Smooth muscle cell (in vitro differentiated cells): Measurements from ENCODE around the gene CD74. TPM values are rescaled to one million over a fixed set of nuclear protein-coding genes. Genes with fewer than 3 reads are reported as not detected.

Source experiments
- DNase-seq: peaks from one replicate; lab custom pipeline; 2025; ENCODE audit not compliant: unreplicated experiment; lab: John Stamatoyannopoulos, UW
- H2AFZ ChIP-seq: fragments of 200-600 bp; sonication (generic); 2 replicates; pipeline ENCODE4 v1.6.0; 2016; ENCODE audit warnings: antibody characterized with exemption, low read depth, mild to moderate bottlenecking
- H3F3A ChIP-seq: fragments of 200-600 bp; sonication (generic); 2 replicates; pipeline ENCODE4 v1.6.0; 2017; ENCODE audit warnings: antibody characterized with exemption, low read depth
- H3K27ac ChIP-seq: fragments of 200-600 bp; sonication (generic); 2 replicates; pipeline ENCODE4 v1.5.1; 2016; ENCODE audit warnings: low read depth, mild to moderate bottlenecking
- H3K27me3 ChIP-seq: fragments of 200-600 bp; sonication (generic); 2 replicates; pipeline ENCODE4 v1.6.1; 2016; ENCODE audit warnings: low read depth, mild to moderate bottlenecking
- H3K36me3 ChIP-seq: fragments of 200-600 bp; sonication (generic); 2 replicates; pipeline ENCODE4 v1.5.1; 2016; ENCODE audit warnings: low read depth
- H3K4me1 ChIP-seq: fragments of 200-600 bp; sonication (generic); 2 replicates; pipeline ENCODE4 v1.5.1; 2016; ENCODE audit warnings: low read depth
- H3K4me2 ChIP-seq: fragments of 200-600 bp; sonication (generic); 2 replicates; pipeline ENCODE4 v1.6.0; 2016; ENCODE audit warnings: mild to moderate bottlenecking
- H3K4me3 ChIP-seq: fragments of 200-600 bp; sonication (generic); 2 replicates; pipeline ENCODE4 v1.5.1; 2016; ENCODE audit warnings: mild to moderate bottlenecking
- H3K79me2 ChIP-seq: fragments of 200-600 bp; sonication (generic); 2 replicates; pipeline ENCODE4 v1.6.0; 2016; ENCODE audit warnings: low read depth, mild to moderate bottlenecking
- H3K9ac ChIP-seq: fragments of 200-600 bp; sonication (generic); 2 replicates; pipeline ENCODE4 v1.6.0; 2016; ENCODE audit warnings: low read depth
- H3K9me3 ChIP-seq: fragments of 200-600 bp; sonication (generic); replicated peaks from 2 replicates; pipeline ENCODE4 v1.5.1; 2016; ENCODE audit warnings: low read depth
- H4K20me1 ChIP-seq: fragments of 200-600 bp; sonication (generic); 2 replicates; pipeline ENCODE4 v1.6.0; 2016; ENCODE audit warnings: low read depth
- WGBS: methylation state at CpG from one replicate; pipeline ENCODE4 v1.1.7; 2016; ENCODE audit warnings: low lambda C conversion rate; 5-methylcytosine and 5-hydroxymethylcytosine counted together
- polyA plus RNA-seq: library from polyadenylated mRNA; unstranded; fragments of >200 nt; fragmentation: Nextera tagmentation; extraction: Ambion mirVana; gene quantifications from 2 replicates; pipeline ENCODE4 v1.2.1, GENCODE V29; 2016
- total RNA-seq: library from RNA; depleted of rRNA; stranded (reverse); fragments of >200 nt; gene quantifications from 2 replicates; pipeline ENCODE4 v1.2.3, GENCODE V29; 2014
- TF ChIP-seq, protein P1 (sequence below): fragments of 200-600 bp; sonication (generic); IDR thresholded peaks from 2 replicates; pipeline ENCODE4 v1.5.1; 2017; ENCODE audit warnings: borderline replicate concordance, mild to moderate bottlenecking, antibody characterized with exemption; ENCODE audit not compliant: insufficient read depth, poor library complexity, severe bottlenecking

CD74 gene
- total and polyA plus RNA-seq, 2 experiments from 2014 or later, result 2.7 to 3.9 TPM

DNA sequence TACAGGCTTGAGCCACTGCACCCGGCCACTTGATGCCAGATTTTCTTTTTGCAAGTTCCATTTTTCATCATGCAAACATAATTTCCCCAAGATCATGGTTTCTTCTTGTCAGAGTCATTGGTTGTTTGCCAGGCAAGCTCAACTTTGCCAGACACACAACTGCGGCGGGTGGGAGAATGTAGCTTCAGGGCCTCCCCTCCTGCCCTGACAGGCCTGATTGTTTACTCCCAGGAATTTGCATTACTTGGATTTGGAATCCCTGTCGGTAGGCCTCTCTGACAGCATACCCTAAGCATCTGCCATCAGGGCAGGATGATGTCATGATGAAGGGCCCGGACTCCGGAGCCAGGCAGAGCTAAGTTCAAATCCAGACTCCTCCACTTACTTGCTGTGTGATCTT, 21.8 kb upstream of the CD74 start:
- no peak overlapping the region for H2AFZ ChIP-seq
- no peaks in the 10 kb centered on the region for H3K79me2 ChIP-seq
- DNase-seq, result no peak
- TF ChIP-seq, protein P1, sequence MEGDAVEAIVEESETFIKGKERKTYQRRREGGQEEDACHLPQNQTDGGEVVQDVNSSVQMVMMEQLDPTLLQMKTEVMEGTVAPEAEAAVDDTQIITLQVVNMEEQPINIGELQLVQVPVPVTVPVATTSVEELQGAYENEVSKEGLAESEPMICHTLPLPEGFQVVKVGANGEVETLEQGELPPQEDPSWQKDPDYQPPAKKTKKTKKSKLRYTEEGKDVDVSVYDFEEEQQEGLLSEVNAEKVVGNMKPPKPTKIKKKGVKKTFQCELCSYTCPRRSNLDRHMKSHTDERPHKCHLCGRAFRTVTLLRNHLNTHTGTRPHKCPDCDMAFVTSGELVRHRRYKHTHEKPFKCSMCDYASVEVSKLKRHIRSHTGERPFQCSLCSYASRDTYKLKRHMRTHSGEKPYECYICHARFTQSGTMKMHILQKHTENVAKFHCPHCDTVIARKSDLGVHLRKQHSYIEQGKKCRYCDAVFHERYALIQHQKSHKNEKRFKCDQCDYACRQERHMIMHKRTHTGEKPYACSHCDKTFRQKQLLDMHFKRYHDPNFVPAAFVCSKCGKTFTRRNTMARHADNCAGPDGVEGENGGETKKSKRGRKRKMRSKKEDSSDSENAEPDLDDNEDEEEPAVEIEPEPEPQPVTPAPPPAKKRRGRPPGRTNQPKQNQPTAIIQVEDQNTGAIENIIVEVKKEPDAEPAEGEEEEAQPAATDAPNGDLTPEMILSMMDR, result no peak
- no peak overlapping the region for H3K9ac ChIP-seq
- no peaks in the 10 kb centered on the region for H3K9me3 ChIP-seq
- H3K4me3 ChIP-seq, result no peak overlapping the region
- no peak overlapping the region for H3K4me2 ChIP-seq
- H3K27me3 ChIP-seq, result no peaks in the 10 kb centered on the region
- H3K36me3 ChIP-seq, result no peaks in the 10 kb centered on the region
- peak overlapping the region; percentile 10 for H3K27ac ChIP-seq
- H4K20me1 ChIP-seq, result no peaks in the 10 kb centered on the region
- WGBS, result 8% methylated on average over 6 of the region's 6 CpGs
- H3K4me1 ChIP-seq, result no peaks in the 10 kb centered on the region
- no peaks in the 10 kb centered on the region for H3F3A ChIP-seq

DNA sequence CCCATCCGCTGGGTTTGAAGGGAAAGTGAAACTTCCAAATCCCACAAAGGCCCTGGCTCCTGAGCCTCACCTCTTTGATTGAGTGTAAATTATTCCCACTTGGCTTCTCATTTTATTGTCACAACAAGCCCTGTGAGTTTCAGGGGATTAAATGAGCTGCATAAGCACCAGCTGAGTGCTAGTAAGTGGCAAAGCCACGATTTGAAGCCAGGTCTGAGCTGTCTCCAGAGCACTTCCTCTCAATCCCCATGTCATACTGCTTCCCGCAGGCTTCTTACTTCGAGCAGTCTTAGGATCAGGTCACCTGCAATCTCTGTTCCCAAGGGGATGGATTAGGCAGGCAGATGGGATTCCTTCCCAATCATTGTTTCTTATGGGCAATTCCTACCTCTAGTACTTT, 18.9 kb upstream of the CD74 start:
- Histone ChIP-seq H3K79me2 (no peaks in the 10 kb centered on the region), H3F3A (no peaks in the 10 kb centered on the region), H3K36me3 (no peaks in the 10 kb centered on the region), H3K4me1 (no peaks in the 10 kb centered on the region), H3K4me3 (no peak overlapping the region), H3K27me3 (no peaks in the 10 kb centered on the region), H3K9ac (no peak overlapping the region), H3K9me3 (no peaks in the 10 kb centered on the region), H4K20me1 (no peaks in the 10 kb centered on the region), H2AFZ (no peak overlapping the region), H3K27ac (no peak overlapping the region), H3K4me2 (no peak overlapping the region)
- WGBS, result 59% methylated on average over 4 of the region's 4 CpGs
- TF ChIP-seq, protein P1, result no peak
- DNase-seq, result no peak

DNA sequence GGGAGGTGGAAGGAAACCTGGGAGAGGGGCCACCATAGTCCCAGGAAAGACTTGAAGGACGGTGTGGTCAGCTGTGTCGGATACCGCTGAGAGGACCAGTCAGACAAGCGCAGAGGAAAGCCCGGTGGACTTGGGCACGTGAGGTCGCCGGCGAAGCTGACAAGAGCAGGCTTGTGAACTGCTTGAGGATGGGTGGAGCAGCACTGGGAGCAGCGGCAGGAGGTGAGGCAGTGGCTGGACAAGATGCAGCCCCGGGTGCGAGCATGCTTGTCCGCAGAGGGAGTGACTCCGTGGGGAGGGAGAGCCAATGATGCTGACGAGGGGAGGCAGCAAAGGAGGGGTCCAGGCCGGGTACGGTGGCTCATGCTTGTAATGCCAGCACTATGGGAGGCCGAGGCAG, 18.3 kb upstream of the CD74 start:
- WGBS, result 89% methylated on average over 18 of the region's 18 CpGs

DNA sequence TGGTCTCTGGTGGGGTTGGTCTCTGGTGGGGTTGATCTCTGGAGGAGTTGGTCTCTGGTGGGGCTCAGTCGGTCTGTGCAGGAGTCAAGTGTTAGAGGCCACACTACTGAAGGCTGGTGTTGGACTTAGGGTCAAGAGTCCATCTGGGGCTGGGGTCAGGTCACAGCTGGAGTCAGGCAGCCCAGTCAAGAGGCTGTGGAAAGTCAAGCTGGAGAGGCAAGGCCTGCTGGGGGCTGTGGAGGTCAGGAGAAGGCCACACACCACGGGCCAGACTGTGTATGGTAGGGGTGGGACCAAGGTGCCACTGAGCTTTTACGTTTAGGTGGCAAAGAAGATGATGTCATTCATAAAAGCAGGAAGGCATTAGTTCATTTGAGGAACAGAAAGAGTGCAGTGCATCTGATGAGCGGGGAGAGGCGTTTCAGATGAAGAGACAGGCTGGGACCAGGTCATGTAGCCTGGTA, 16.7 kb upstream of the CD74 start:
- Histone ChIP-seq H3K4me1 (no peaks in the 10 kb centered on the region), H3K9ac (no peak overlapping the region), H4K20me1 (no peaks in the 10 kb centered on the region), H3F3A (no peaks in the 10 kb centered on the region), H3K27me3 (no peaks in the 10 kb centered on the region), H3K79me2 (no peaks in the 10 kb centered on the region), H3K4me2 (no peak overlapping the region), H2AFZ (no peak overlapping the region), H3K4me3 (no peak overlapping the region), H3K36me3 (no peaks in the 10 kb centered on the region), H3K9me3 (no peaks in the 10 kb centered on the region), H3K27ac (no peak overlapping the region)
- WGBS, result 95% methylated on average over 5 of the region's 5 CpGs
- TF ChIP-seq, protein P1, result no peak
- DNase-seq, result no peak

More for the DNA sequence above, 18.3 kb upstream of the CD74 start:
- Histone ChIP-seq H3K27ac (no peak overlapping the region), H3K9ac (no peak overlapping the region), H3K79me2 (no peaks in the 10 kb centered on the region), H3K4me2 (no peak overlapping the region), H3K4me1 (no peaks in the 10 kb centered on the region), H3K27me3 (no peaks in the 10 kb centered on the region), H3K9me3 (no peaks in the 10 kb centered on the region), H2AFZ (no peak overlapping the region), H3F3A (no peaks in the 10 kb centered on the region), H3K4me3 (no peak overlapping the region), H4K20me1 (no peaks in the 10 kb centered on the region), H3K36me3 (no peaks in the 10 kb centered on the region)
- no peak for DNase-seq
- TF ChIP-seq, protein P1, result no peak
